Adrenal gland (tissue), 12 donors: ENCODE data around the gene GGT7. TPM values are rescaled to one million over a fixed set of nuclear protein-coding genes. Genes with fewer than 3 reads are reported as not detected.
"Not testable (repeated sequence)": the region's sequence is repeated elsewhere in the genome, so short reads cannot be mapped to it uniquely, and the experiment has no call there.

Experiments
- DNase-seq, 7 donors: peaks; one replicate each; pipeline ENCODE4 v3.0.0-alpha.2; 2019 to 2020
- H3K27ac ChIP-seq, 5 donors: fragments of 200-600 bp; sonication (generic) in 4 of 5; 1 replicate in 3 of 5; 2 replicates in 2 of 5; pipeline versions ENCODE4 v1.5.1 to v1.8.0; 2016 to 2020; ENCODE audit warnings: mild to moderate bottlenecking in 1 of 5
- H3K27me3 ChIP-seq: fragments of 200-600 bp; 2 replicates; pipeline ENCODE4 v1.8.0; 2021
- H3K36me3 ChIP-seq, 2 donors: fragments of 200-600 bp; replicated peaks in 1 of 2; 1 replicate in 1 of 2; 2 replicates in 1 of 2; pipeline versions ENCODE4 v1.5.1 to v1.8.0; 2018 to 2022
- H3K4me1 ChIP-seq, 2 donors: fragments of 200-600 bp; replicated peaks in 1 of 2; 1 replicate in 1 of 2; 2 replicates in 1 of 2; pipeline versions ENCODE4 v1.5.1 to v1.8.0; 2018 to 2021
- H3K4me3 ChIP-seq, 4 donors: fragments of 200-600 bp; sonication (generic) in 3 of 4; one replicate each; pipeline ENCODE4 v1.5.1; 2016 to 2018
- H3K9me3 ChIP-seq, 3 donors: fragments of 200-600 bp; sonication (generic) in 1 of 3; replicated peaks in 1 of 3; 1 replicate in 2 of 3; 2 replicates in 1 of 3; pipeline versions ENCODE4 v1.5.1 to v1.8.0; 2016 to 2021
- CTCF ChIP-seq, 6 experiments: fragments of 450-650 bp in 4 of 6; fragments of 200-600 bp in 2 of 6; sonication (generic) in 1 of 6; IDR thresholded peaks; 1 replicate in 5 of 6; 2 replicates in 1 of 6; pipeline versions ENCODE4 v1.5.1 to v1.8.0; 2016 to 2021; ENCODE audit warnings: antibody characterized with exemption in 6 of 6, mild to moderate bottlenecking in 2 of 6, moderate library complexity in 1 of 6
- POLR2A ChIP-seq, 2 donors: fragments of 450-650 bp; IDR thresholded peaks; one replicate each; pipeline ENCODE4 v1.6.1; 2017; ENCODE audit warnings: antibody characterized with exemption in 2 of 2, mild to moderate bottlenecking in 2 of 2, moderate library complexity in 1 of 2
- WGBS, 4 donors: extraction: QIAGEN DNeasy Blood & Tissue Kit in 2 of 4; methylation state at CpG; one replicate each; pipeline versions ENCODE4 v1.1.5 to v1.1.7; 2013 to 2017; 5-methylcytosine and 5-hydroxymethylcytosine counted together
- intact Hi-C, 2 donors: fragments of 100-400 bp; cut with DNase I; formaldehyde crosslinking; loops; one replicate each; pipeline versions ENCODE4 v1.14.1 to v1.15.0; 2022 to 2023
- polyA plus RNA-seq, 3 donors: library from polyadenylated mRNA; stranded (reverse); fragments of 200-250 nt in 2 of 3; fragments of 350-450 nt in 1 of 3; fragmentation: Illumina TruSeq in 1 of 3; extraction: RNeasy Lipid Tissue Mini Kit (QIAGEN cat#74804) in 1 of 3; gene quantifications; one replicate each; pipeline ENCODE4 v1.2.3, GENCODE V29; 2013 to 2014
- total RNA-seq, 9 donors: library from RNA; depleted of rRNA in 4 of 9; stranded (reverse); fragments of >200 nt in 4 of 9; fragments of 120-200 nt in 1 of 9; fragmentation: NEBNext Ultra II Directional in 1 of 9; extraction: Animal tissue kit (Norgen Biotek cat#: 25700) in 1 of 9; gene quantifications; one replicate each; pipeline versions ENCODE4 v1.1.0 to v1.2.4, GENCODE V29; 2013 to 2023
- donor health status: healthy with polysubstance abuse.
- donor health status: Bipolar disorder and iron deficiency.
- donor health status: DM: yes; HTN: yes; CAD: no.
- donor health status: DM: no; HTN: no; CAD: no.
- donor health status: DM: no; HTN: no; CAD: no.
- donor health status: DM: yes; HTN: yes; CAD: no.

GGT7 gene
- total and polyA plus RNA-seq, 12 donors = 5.3 to 27.8 (median 14.2) TPM

GRCh38 chr20:34883087-34883688 is 10.5 kb upstream of the GGT7 start:
- Histone ChIP-seq H3K36me3 (peaks cover 0 to 29% of the 10 kb centered on the region in 2 donors), H3K4me3 (no peak overlapping the region), H3K27ac (no peak overlapping the region), H3K9me3 (no peaks in the 10 kb centered on the region), H3K27me3 (no peaks in the 10 kb centered on the region), H3K4me1 (peaks cover 0 to 19% of the 10 kb centered on the region in 2 donors)
- no peak for DNase-seq
- intact Hi-C loops = no loop called here
- TF ChIP-seq POLR2A (IDR thresholded peaks at IDR 0.05) (no peak), CTCF (IDR thresholded peaks at IDR 0.05) (no peak)

- Histone ChIP-seq H3K4me1 (peaks cover 0 to 22% of the 10 kb centered on the region in 2 donors), H3K27ac (no peak overlapping the region), H3K9me3 (no peaks in the 10 kb centered on the region), H3K4me3 (no peak overlapping the region), H3K36me3 (peaks cover 0 to 29% of the 10 kb centered on the region in 2 donors), H3K27me3 (no peaks in the 10 kb centered on the region)
- TF ChIP-seq CTCF (IDR thresholded peaks at IDR 0.05) (no peak), POLR2A (IDR thresholded peaks at IDR 0.05) (no peak)
- DNase-seq = no peak
- intact Hi-C loops = no loop called here
- 40 to 69% (median 58%) methylated on average over 2 of the region's 2 CpGs for WGBS, 4 donors
Measured at GRCh38 chr20:34881689-34882088, 9.0 kb upstream of the GGT7 start.

GRCh38 chr20:34880971-34881370 is 8.3 kb upstream of the GGT7 start:
- H3K27me3 ChIP-seq, H3K27ac ChIP-seq, intact Hi-C loops, DNase-seq, H3K9me3 ChIP-seq, H3K4me3 ChIP-seq: not testable (repeated sequence)
- H3K36me3 ChIP-seq = peaks cover 0 to 29% of the 10 kb centered on the region in 2 donors
- peaks cover 0 to 22% of the 10 kb centered on the region in 2 donors for H3K4me1 ChIP-seq
- 82 to 91% (median 87%) methylated on average over 7 of the region's 7 CpGs for WGBS, 4 donors

- Histone ChIP-seq H3K36me3 (peaks cover 0 to 26% of the 10 kb centered on the region in 2 donors), H3K27ac (no peak overlapping the region), H3K4me1 (peaks cover 5 to 26% of the 10 kb centered on the region in 2 donors), H3K27me3 (no peaks in the 10 kb centered on the region), H3K9me3 (no peaks in the 10 kb centered on the region), H3K4me3 (no peak overlapping the region)
- WGBS, 4 donors = 86 to 91% (median 88%) methylated on average over 6 of the region's 6 CpGs
- intact Hi-C loops = no loop called here
- no peak for DNase-seq
- TF ChIP-seq CTCF (IDR thresholded peaks at IDR 0.05) (no peak), POLR2A (IDR thresholded peaks at IDR 0.05) (no peak)
Measured at GRCh38 chr20:34880215-34880850, 7.7 kb upstream of the GGT7 start.
